ENCODE results near the gene SLC5A2. TPM values are rescaled to one million over a fixed set of nuclear protein-coding genes. Genes with fewer than 3 reads are reported as not detected.

Gene SLC5A2
- total RNA-seq, 1 experiment from 2014 or later = 0.11 TPM

GRCh38 chr16:31517800-31518402 is 35.0 kb downstream of the SLC5A2 start:
- no peak overlapping the region for H3K9ac ChIP-seq (ENCODE audit: low read length)
- H3K9me3 ChIP-seq (ENCODE audit: low read length) = no peaks in the 10 kb centered on the region
- CTCF ChIA-PET = no interaction called here
- no peaks in the 10 kb centered on the region for H3F3A ChIP-seq (ENCODE audit: low read length, unreplicated experiment)
- H3K27ac ChIP-seq (ENCODE audit: low read length) = no peak overlapping the region
- no peak overlapping the region for H2AFZ ChIP-seq (ENCODE audit: low read length)
- POLR2A ChIA-PET (ENCODE audit: unreplicated experiment) = no interaction called here
- no peaks in the 10 kb centered on the region for H3K9me2 ChIP-seq (replicated peaks; ENCODE audit: low read length)
- intact Hi-C loops (cut with micrococcal nuclease) = no loop called here
- ATAC-seq = no peak
- H3K4me3 ChIP-seq (ENCODE audit: low read length) = no peak overlapping the region
- no peaks in the 10 kb centered on the region for H4K20me1 ChIP-seq (ENCODE audit: low read length)
- no peaks in the 10 kb centered on the region for H3K36me3 ChIP-seq (ENCODE audit: low read depth, low read length)
- H3K4me1 ChIP-seq (ENCODE audit: insufficient read depth, low read length) = no peaks in the 10 kb centered on the region
- no peak for DNase-seq
- no peak overlapping the region for H3K4me2 ChIP-seq (ENCODE audit: low read length)
- BruUV-seq (replicated peaks) = no TSS peak
- peaks cover 1% of the 10 kb centered on the region; the same call in 1 of the 2 replicates for H3K27me3 ChIP-seq (ENCODE audit: low read length)
- TF ChIP-seq, protein P1, sequence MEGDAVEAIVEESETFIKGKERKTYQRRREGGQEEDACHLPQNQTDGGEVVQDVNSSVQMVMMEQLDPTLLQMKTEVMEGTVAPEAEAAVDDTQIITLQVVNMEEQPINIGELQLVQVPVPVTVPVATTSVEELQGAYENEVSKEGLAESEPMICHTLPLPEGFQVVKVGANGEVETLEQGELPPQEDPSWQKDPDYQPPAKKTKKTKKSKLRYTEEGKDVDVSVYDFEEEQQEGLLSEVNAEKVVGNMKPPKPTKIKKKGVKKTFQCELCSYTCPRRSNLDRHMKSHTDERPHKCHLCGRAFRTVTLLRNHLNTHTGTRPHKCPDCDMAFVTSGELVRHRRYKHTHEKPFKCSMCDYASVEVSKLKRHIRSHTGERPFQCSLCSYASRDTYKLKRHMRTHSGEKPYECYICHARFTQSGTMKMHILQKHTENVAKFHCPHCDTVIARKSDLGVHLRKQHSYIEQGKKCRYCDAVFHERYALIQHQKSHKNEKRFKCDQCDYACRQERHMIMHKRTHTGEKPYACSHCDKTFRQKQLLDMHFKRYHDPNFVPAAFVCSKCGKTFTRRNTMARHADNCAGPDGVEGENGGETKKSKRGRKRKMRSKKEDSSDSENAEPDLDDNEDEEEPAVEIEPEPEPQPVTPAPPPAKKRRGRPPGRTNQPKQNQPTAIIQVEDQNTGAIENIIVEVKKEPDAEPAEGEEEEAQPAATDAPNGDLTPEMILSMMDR (conservative IDR thresholded peaks at IDR 0.05; ENCODE audit: low read depth, low read length) = no peak
- TF ChIP-seq EZH2phosphoT487 (IDR thresholded peaks at IDR 0.05; ENCODE audit: borderline replicate concordance, low read length) (no peak), EZH2 (IDR thresholded peaks at IDR 0.05; ENCODE audit: low read length, unreplicated experiment) (no peak)
- H3K79me2 ChIP-seq (ENCODE audit: low read length) = no peaks in the 10 kb centered on the region

GRCh38 chr16:31519759-31520431 is 37.0 kb downstream of the SLC5A2 start:
- DNase-seq = no peak
- no peaks in the 10 kb centered on the region for H3K9me3 ChIP-seq (ENCODE audit: low read length)
- BruUV-seq (replicated peaks) = no TSS peak
- no peak overlapping the region for H3K4me2 ChIP-seq (ENCODE audit: low read length)
- H3K4me3 ChIP-seq (ENCODE audit: low read length) = no peak overlapping the region
- no peak overlapping the region for H3K9ac ChIP-seq (ENCODE audit: low read length)
- no peak overlapping the region for H2AFZ ChIP-seq (ENCODE audit: low read length)
- no peaks in the 10 kb centered on the region for H3K79me2 ChIP-seq (ENCODE audit: low read length)
- H3K36me3 ChIP-seq (ENCODE audit: low read depth, low read length) = no peaks in the 10 kb centered on the region
- no peaks in the 10 kb centered on the region for H3F3A ChIP-seq (ENCODE audit: low read length, unreplicated experiment)
- no peak for ATAC-seq
- H3K27ac ChIP-seq (ENCODE audit: low read length) = no peak overlapping the region
- no peaks in the 10 kb centered on the region for H3K4me1 ChIP-seq (ENCODE audit: insufficient read depth, low read length)
- intact Hi-C loops (cut with micrococcal nuclease) = no loop called here
- H4K20me1 ChIP-seq (ENCODE audit: low read length) = no peaks in the 10 kb centered on the region
- H3K27me3 ChIP-seq (ENCODE audit: low read length) = peaks cover 4% of the 10 kb centered on the region; the same call in 1 of the 2 replicates
- TF ChIP-seq EZH2phosphoT487 (IDR thresholded peaks at IDR 0.05; ENCODE audit: borderline replicate concordance, low read length) (no peak), EZH2 (IDR thresholded peaks at IDR 0.05; ENCODE audit: low read length, unreplicated experiment) (no peak)
- TF ChIP-seq, protein P1 (conservative IDR thresholded peaks at IDR 0.05; ENCODE audit: low read depth, low read length) = no peak
- ChIA-PET CTCF (no interaction called here), POLR2A (ENCODE audit: unreplicated experiment) (no interaction called here)
- H3K9me2 ChIP-seq (replicated peaks; ENCODE audit: low read length) = no peaks in the 10 kb centered on the region

DNA sequence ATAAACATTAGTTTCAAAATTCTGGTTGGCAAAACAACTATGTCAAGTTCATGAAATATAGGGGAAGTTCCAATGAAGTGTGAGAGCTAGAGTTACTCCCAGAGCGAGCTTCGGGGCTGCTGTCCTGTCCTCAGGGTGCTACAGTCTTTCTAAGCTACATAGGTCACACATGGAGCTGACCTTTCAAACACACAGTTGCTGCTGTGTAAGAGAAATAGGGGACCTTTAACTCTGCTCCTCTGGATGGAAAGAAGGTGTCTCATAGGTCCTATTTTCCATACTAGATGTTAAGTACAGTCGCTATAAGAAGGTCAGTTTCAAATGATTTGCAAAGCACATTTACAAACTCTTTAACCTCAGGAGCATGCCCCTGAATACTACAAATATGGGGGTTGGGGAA is 38.4 kb downstream of the SLC5A2 start:
- H3K27me3 ChIP-seq (ENCODE audit: low read length) = peaks cover 4% of the 10 kb centered on the region; the same call in 1 of the 2 replicates
- TF ChIP-seq EZH2 (IDR thresholded peaks at IDR 0.05; ENCODE audit: low read length, unreplicated experiment) (no peak), EZH2phosphoT487 (IDR thresholded peaks at IDR 0.05; ENCODE audit: borderline replicate concordance, low read length) (no peak)
- TF ChIP-seq, protein P1 (conservative IDR thresholded peaks at IDR 0.05; ENCODE audit: low read depth, low read length) = no peak
- H3K9me2 ChIP-seq (replicated peaks; ENCODE audit: low read length) = no peaks in the 10 kb centered on the region
- POLR2A ChIA-PET (ENCODE audit: unreplicated experiment) = no interaction called here
- DNase-seq (no peak), ATAC-seq (no peak)
- no peaks in the 10 kb centered on the region for H3K36me3 ChIP-seq (ENCODE audit: low read depth, low read length)
- no peaks in the 10 kb centered on the region for H3F3A ChIP-seq (ENCODE audit: low read length, unreplicated experiment)
- no peaks in the 10 kb centered on the region for H3K9me3 ChIP-seq (ENCODE audit: low read length)
- H2AFZ ChIP-seq (ENCODE audit: low read length) = no peak overlapping the region
- CTCF ChIA-PET = no interaction called here
- H3K4me3 ChIP-seq (ENCODE audit: low read length) = no peak overlapping the region
- intact Hi-C loops (cut with micrococcal nuclease) = no loop called here
- no peak overlapping the region for H3K27ac ChIP-seq (ENCODE audit: low read length)
- H3K4me1 ChIP-seq (ENCODE audit: insufficient read depth, low read length) = no peaks in the 10 kb centered on the region
- H3K79me2 ChIP-seq (ENCODE audit: low read length) = no peaks in the 10 kb centered on the region
- H3K4me2 ChIP-seq (ENCODE audit: low read length) = no peak overlapping the region
- no peak overlapping the region for H3K9ac ChIP-seq (ENCODE audit: low read length)
- no peaks in the 10 kb centered on the region for H4K20me1 ChIP-seq (ENCODE audit: low read length)
- BruUV-seq (replicated peaks) = no TSS peak
